HCT116 (cell line): Measurements from ENCODE around the gene VPS37D. TPM values are rescaled to one million over a fixed set of nuclear protein-coding genes. Genes with fewer than 3 reads are reported as not detected.

Experiments used
- ATAC-seq: fragments of 200-7000 bp; cut with Tn5 transposase; 2 replicates; pipeline ENCODE4 v1.9.1; 2020; ENCODE audit warnings: mild to moderate bottlenecking, moderate library complexity
- BruUV-seq: library from RNA; stranded (reverse); fragments of 400-500 nt; replicated peaks from 2 replicates; lab custom pipeline; 2021; lab: Mats Ljungman, UMichigan
- CTCF ChIA-PET: fragments of 300-600 bp; sonication (Branson Sonifier 250); formaldehyde crosslinking; loops from one replicate; lab custom pipeline; 2021; ENCODE audit warnings: antibody characterized with exemption; lab: Charles Lee
- POLR2A ChIA-PET: fragments of 300-600, 350-600 bp; sonication (Branson Sonifier 250); formaldehyde crosslinking; loops from one replicate; lab custom pipeline; 2021; ENCODE audit warnings: antibody characterized with exemption; lab: Charles Lee
- RAD21 ChIA-PET, 2 experiments: fragments of 300-600 bp; sonication (Branson Sonifier 250); formaldehyde crosslinking; loops; one replicate each; lab custom pipeline; 2023; ENCODE audit warnings: low total read pairs in 2 of 2; ENCODE audit not compliant: uncharacterized antibody in 2 of 2, unreplicated experiment in 2 of 2, low non-redundant PET in 1 of 2; lab: Charles Lee
- DNase-seq: peaks from one replicate; pipeline ENCODE4 v3.0.0-alpha.2; 2010; ENCODE audit warnings: low read depth, low spot score
- H2AFZ ChIP-seq: fragments of 200-600 bp; shearing (Covaris generic), sonication (generic); 2 replicates; pipeline ENCODE4 v1.6.1; 2017; ENCODE audit warnings: low read depth, mixed run types, mixed read lengths, antibody characterized with exemption, low read length; ENCODE audit not compliant: poor library complexity, severe bottlenecking
- H3K27ac ChIP-seq: 2 replicates; pipeline ENCODE4 v1.5.1; 2012; ENCODE audit warnings: low read depth, low read length
- H3K27me3 ChIP-seq: fragments of 200-600 bp; sonication (generic); 2 replicates; pipeline ENCODE4 v1.6.1; 2016; ENCODE audit warnings: mixed run types, low read length, mixed read lengths; ENCODE audit not compliant: insufficient read depth
- H3K36me3 ChIP-seq, 2 experiments: fragments of 200-500 bp in 1 of 2; fragments of 200-600 bp in 1 of 2; sonication (Bioruptor generic) in 1 of 2; sonication (generic) in 1 of 2; 2 replicates each; pipeline versions ENCODE4 v1.5.1 to v1.6.1; 2014 to 2016; ENCODE audit warnings: low read length in 2 of 2, inconsistent platforms in 1 of 2, mixed read lengths in 1 of 2, mixed run types in 1 of 2; ENCODE audit not compliant: insufficient read depth in 2 of 2, control insufficient read depth in 1 of 2
- H3K4me1 ChIP-seq, 2 experiments: fragments of 200-600 bp in 1 of 2; sonication (generic) in 1 of 2; 2 replicates each; pipeline versions ENCODE4 v1.5.1 to v1.6.1; 2012 to 2017; ENCODE audit warnings: low read length in 2 of 2, inconsistent platforms in 1 of 2, mild to moderate bottlenecking in 1 of 2, mixed read lengths in 1 of 2, mixed run types in 1 of 2, moderate library complexity in 1 of 2; ENCODE audit not compliant: insufficient read depth in 2 of 2, control insufficient read depth in 1 of 2
- H3K4me2 ChIP-seq: fragments of 200-600 bp; sonication (generic); 2 replicates; pipeline ENCODE4 v1.6.1; 2017; ENCODE audit warnings: mixed run types, low read length, mixed read lengths
- H3K4me3 ChIP-seq, 2 experiments: fragments of 200-600 bp in 1 of 2; sonication (generic) in 1 of 2; replicated peaks in 1 of 2; 2 replicates each; pipeline ENCODE4 v1.5.1; 2011 to 2016; ENCODE audit warnings: low read length in 2 of 2, control low read depth in 1 of 2, low read depth in 1 of 2, mild to moderate bottlenecking in 1 of 2, mixed read lengths in 1 of 2, mixed run types in 1 of 2
- H3K79me2 ChIP-seq: fragments of 200-600 bp; sonication (generic); 2 replicates; pipeline ENCODE4 v1.6.1; 2017; ENCODE audit warnings: mild to moderate bottlenecking, mixed run types, low read length, moderate library complexity, mixed read lengths; ENCODE audit not compliant: insufficient read depth
- H3K9ac ChIP-seq: fragments of 200-600 bp; sonication (generic); 2 replicates; pipeline ENCODE4 v1.6.1; 2016; ENCODE audit warnings: low read length, mixed read lengths
- H3K9me2 ChIP-seq: fragments of 200-600 bp; sonication (generic), shearing (Covaris generic); 2 replicates; pipeline ENCODE4 v1.6.1; 2017; ENCODE audit warnings: mixed run types, mild to moderate bottlenecking, moderate library complexity; ENCODE audit not compliant: insufficient read depth
- H3K9me3 ChIP-seq, 2 experiments: fragments of 200-500 bp in 1 of 2; fragments of 200-600 bp in 1 of 2; sonication (Bioruptor generic) in 1 of 2; sonication (generic) in 1 of 2; 2 replicates each; pipeline ENCODE4 v1.6.1; 2014 to 2017; ENCODE audit warnings: low read length in 2 of 2, mixed read lengths in 2 of 2, inconsistent platforms in 1 of 2, low read depth in 1 of 2, mild to moderate bottlenecking in 1 of 2, mixed run types in 1 of 2, moderate library complexity in 1 of 2; ENCODE audit not compliant: control insufficient read depth in 1 of 2, insufficient read depth in 1 of 2
- H4K20me1 ChIP-seq: fragments of 200-600 bp; sonication (generic), shearing (Covaris generic); 2 replicates; pipeline ENCODE4 v1.6.1; 2017; ENCODE audit warnings: mixed run types, mild to moderate bottlenecking, moderate library complexity; ENCODE audit not compliant: insufficient read depth
- CBX3 ChIP-seq: IDR thresholded peaks from 2 replicates; pipeline ENCODE4 v1.6.1; 2012; ENCODE audit warnings: low read depth
- ELF1 ChIP-seq: IDR thresholded peaks from 2 replicates; pipeline ENCODE4 v1.6.1; 2012; ENCODE audit warnings: low read depth, borderline replicate concordance
- EZH2 ChIP-seq: fragments of 200-600 bp; sonication (generic); IDR thresholded peaks from 2 replicates; pipeline ENCODE4 v1.6.1; 2017; ENCODE audit warnings: antibody characterized with exemption, mixed run types
- SRF ChIP-seq: IDR thresholded peaks from 2 replicates; pipeline ENCODE4 v1.6.1; 2012; ENCODE audit warnings: low read depth
- ZNF274 ChIP-seq: fragments of 200-500 bp; sonication (Bioruptor generic); IDR thresholded peaks from 2 replicates; pipeline ENCODE4 v1.6.1; 2014; ENCODE audit warnings: mild to moderate bottlenecking, low read depth, low read length, inconsistent platforms
- intact Hi-C: fragments of 100-400 bp; cut with micrococcal nuclease; formaldehyde crosslinking; loops from 2 replicates; pipeline ENCODE4 v1.10.0; 2022
- total RNA-seq: library from RNA; stranded (reverse); gene quantifications from one replicate; pipeline ENCODE4 v1.2.1, GENCODE V29; 2021; ENCODE audit not compliant: unreplicated experiment
- TF ChIP-seq, protein P1 (sequence below): IDR thresholded peaks from 2 replicates; pipeline ENCODE4 v1.6.1; 2012; ENCODE audit warnings: low read depth
- TF ChIP-seq, protein P2 (sequence below): IDR thresholded peaks from 2 replicates; pipeline ENCODE4 v1.6.1; 2011; ENCODE audit warnings: mild to moderate bottlenecking, low read length, moderate library complexity; ENCODE audit not compliant: insufficient replicate concordance; ENCODE audit errors: extremely low read depth
- TF ChIP-seq, protein P3 (sequence below): IDR thresholded peaks from 2 replicates; pipeline ENCODE4 v1.6.1; 2012

The VPS37D gene
- total RNA-seq, 1 experiment from 2014 or later = 9.5 TPM

- TF ChIP-seq, protein P1, sequence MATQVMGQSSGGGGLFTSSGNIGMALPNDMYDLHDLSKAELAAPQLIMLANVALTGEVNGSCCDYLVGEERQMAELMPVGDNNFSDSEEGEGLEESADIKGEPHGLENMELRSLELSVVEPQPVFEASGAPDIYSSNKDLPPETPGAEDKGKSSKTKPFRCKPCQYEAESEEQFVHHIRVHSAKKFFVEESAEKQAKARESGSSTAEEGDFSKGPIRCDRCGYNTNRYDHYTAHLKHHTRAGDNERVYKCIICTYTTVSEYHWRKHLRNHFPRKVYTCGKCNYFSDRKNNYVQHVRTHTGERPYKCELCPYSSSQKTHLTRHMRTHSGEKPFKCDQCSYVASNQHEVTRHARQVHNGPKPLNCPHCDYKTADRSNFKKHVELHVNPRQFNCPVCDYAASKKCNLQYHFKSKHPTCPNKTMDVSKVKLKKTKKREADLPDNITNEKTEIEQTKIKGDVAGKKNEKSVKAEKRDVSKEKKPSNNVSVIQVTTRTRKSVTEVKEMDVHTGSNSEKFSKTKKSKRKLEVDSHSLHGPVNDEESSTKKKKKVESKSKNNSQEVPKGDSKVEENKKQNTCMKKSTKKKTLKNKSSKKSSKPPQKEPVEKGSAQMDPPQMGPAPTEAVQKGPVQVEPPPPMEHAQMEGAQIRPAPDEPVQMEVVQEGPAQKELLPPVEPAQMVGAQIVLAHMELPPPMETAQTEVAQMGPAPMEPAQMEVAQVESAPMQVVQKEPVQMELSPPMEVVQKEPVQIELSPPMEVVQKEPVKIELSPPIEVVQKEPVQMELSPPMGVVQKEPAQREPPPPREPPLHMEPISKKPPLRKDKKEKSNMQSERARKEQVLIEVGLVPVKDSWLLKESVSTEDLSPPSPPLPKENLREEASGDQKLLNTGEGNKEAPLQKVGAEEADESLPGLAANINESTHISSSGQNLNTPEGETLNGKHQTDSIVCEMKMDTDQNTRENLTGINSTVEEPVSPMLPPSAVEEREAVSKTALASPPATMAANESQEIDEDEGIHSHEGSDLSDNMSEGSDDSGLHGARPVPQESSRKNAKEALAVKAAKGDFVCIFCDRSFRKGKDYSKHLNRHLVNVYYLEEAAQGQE = no peak
- TF ChIP-seq, protein P2, sequence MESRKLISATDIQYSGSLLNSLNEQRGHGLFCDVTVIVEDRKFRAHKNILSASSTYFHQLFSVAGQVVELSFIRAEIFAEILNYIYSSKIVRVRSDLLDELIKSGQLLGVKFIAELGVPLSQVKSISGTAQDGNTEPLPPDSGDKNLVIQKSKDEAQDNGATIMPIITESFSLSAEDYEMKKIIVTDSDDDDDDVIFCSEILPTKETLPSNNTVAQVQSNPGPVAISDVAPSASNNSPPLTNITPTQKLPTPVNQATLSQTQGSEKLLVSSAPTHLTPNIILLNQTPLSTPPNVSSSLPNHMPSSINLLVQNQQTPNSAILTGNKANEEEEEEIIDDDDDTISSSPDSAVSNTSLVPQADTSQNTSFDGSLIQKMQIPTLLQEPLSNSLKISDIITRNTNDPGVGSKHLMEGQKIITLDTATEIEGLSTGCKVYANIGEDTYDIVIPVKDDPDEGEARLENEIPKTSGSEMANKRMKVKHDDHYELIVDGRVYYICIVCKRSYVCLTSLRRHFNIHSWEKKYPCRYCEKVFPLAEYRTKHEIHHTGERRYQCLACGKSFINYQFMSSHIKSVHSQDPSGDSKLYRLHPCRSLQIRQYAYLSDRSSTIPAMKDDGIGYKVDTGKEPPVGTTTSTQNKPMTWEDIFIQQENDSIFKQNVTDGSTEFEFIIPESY = no peak
These were observed 39.5 kb downstream of the VPS37D start (continued) for GRCh38 chr7:73707045-73707631.

DNA sequence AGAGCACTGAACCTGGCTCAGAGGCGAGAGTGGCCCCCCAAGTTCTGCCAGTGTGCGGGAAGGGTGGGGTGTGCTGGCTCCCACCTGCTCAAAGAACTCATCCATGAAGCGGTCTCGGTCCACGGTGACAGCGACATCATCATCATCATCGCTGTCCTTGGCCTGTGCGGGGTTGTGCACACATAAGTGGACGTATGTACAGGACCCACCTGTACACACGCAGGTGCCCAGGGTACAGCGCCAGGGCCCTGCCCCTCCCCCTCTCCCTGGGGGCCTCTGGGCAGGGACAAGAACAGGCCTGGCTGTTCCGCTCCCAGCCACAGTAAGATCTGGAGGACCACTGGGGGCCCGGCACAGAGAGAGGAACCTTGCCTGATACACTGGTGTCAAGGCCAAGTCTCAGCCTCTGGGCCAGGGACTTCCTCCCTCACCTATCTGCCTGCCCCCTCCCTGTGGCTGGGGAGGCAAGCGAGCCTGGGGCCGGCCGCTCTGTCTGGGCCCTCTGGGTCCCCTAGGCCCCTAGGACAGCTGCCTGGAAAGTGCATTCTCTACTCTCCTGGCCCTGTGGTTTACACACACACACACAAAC lies 41.4 kb downstream of the VPS37D start:
- no peaks in the 10 kb centered on the region for H4K20me1 ChIP-seq
- no peak for ATAC-seq
- H3K36me3 ChIP-seq = peaks cover 13 to 17% of the 10 kb centered on the region in 2 experiments; a peak in 3 of 4 replicates
- 0 out of 2 replicates have a peak overlapping the region, but pooled peaks have one; percentile 17 for H3K4me2 ChIP-seq
- RAD21 ChIA-PET = no interaction called here
- intact Hi-C loops = no loop called here
- H3K9me3 ChIP-seq = no peaks in the 10 kb centered on the region
- peak overlapping the region; percentile 31; the same call in 1 of the 2 replicates for H3K27ac ChIP-seq
- H3K79me2 ChIP-seq = peaks cover 66% of the 10 kb centered on the region
- H3K27me3 ChIP-seq = no peaks in the 10 kb centered on the region
- H3K9me2 ChIP-seq = no peaks in the 10 kb centered on the region
- TF ChIP-seq SRF (no peak), EZH2 (no peak), CBX3 (no peak), ZNF274 (no peak), ELF1 (no peak)
- TF ChIP-seq, protein P3, sequence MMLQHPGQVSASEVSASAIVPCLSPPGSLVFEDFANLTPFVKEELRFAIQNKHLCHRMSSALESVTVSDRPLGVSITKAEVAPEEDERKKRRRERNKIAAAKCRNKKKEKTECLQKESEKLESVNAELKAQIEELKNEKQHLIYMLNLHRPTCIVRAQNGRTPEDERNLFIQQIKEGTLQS = no peak
- no peak overlapping the region for H3K9ac ChIP-seq
- no peak overlapping the region for H2AFZ ChIP-seq
- CTCF ChIA-PET = no interaction called here
- DNase-seq = no peak
- BruUV-seq = no TSS peak
- POLR2A ChIA-PET = interaction anchor here (0.8 to 1.1 kb wide), 2 partner anchors 25 to 44 kb away, joined by 3 read pairs; no protein-coding TSS in a partner anchor
- H3K4me1 ChIP-seq = peaks cover 40 to 72% of the 10 kb centered on the region in 2 experiments
- no peak overlapping the region for H3K4me3 ChIP-seq
